Mucosa of stomach (tissue), 1 donor: ENCODE results near the gene LENG9.

Experiments
- H3K27me3 ChIP-seq: one replicate; pipeline ENCODE4 v1.7.0; 2013; ENCODE audit warnings: mild to moderate bottlenecking, low read length; ENCODE audit not compliant: control insufficient read depth, insufficient read depth
- H3K36me3 ChIP-seq: one replicate; pipeline ENCODE4 v1.7.0; 2013; ENCODE audit warnings: low read length; ENCODE audit not compliant: control insufficient read depth, insufficient read depth
- H3K4me1 ChIP-seq: one replicate; pipeline ENCODE4 v1.7.0; 2013; ENCODE audit warnings: mild to moderate bottlenecking, low read length; ENCODE audit not compliant: control insufficient read depth, insufficient read depth
- H3K4me3 ChIP-seq: one replicate; pipeline ENCODE4 v1.7.0; 2013; ENCODE audit warnings: low read length
- H3K9ac ChIP-seq: one replicate; pipeline ENCODE4 v1.7.0; 2013; ENCODE audit warnings: mild to moderate bottlenecking, low read length, moderate library complexity
- H3K9me3 ChIP-seq: one replicate; pipeline ENCODE4 v1.7.0; 2013; ENCODE audit warnings: mild to moderate bottlenecking, low read length, moderate library complexity; ENCODE audit not compliant: control insufficient read depth
- donor health status: Pancreatic carcinoma.

LENG9 gene

DNA sequence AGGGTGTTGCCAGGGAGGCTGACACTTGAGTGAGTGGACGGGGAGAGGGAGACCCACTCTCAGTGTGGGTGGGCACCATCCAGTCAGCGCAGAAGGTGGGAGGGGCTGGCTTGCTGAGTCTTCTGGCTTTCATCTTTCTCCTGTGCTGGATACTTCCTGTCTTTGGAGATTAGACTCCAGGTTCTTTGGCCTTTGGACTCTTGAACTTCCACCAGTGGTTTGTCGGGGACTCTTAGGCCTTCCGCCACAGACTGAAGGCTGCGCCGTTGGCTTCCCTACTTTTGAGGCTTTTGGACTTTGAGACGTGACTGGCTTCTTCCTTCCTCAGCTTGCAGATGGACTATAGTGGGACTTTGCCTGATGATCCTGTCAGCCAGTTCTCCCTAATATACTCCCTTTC, 18.8 kb downstream of the LENG9 start:
- H3K4me3 ChIP-seq: no peak overlapping the region
- peaks cover 21% of the 10 kb centered on the region for H3K4me1 ChIP-seq

DNA sequence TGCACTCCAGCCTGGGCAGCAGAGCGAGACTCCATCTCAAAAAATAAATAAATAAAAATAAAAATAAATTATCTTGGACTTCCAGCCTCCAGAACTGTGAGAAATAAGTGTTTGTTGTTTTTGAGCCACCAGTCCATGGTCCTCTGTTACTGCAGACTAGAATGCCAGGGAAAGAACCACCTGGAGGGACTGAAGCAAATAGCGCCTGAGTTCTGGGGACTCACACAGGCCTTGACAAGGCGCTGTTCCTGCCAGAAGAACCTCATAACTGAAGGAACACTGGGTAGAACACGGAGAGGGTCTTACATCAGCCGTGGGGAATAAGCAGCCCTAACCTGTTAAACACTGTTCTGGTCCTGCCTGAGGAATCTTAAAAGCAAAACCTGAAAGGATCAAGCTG, 22.9 kb downstream of the LENG9 start:
- no peak overlapping the region for H3K9ac ChIP-seq
- H3K9me3 ChIP-seq: no peaks in the 10 kb centered on the region
- peaks cover 8% of the 10 kb centered on the region for H3K36me3 ChIP-seq
- H3K4me3 ChIP-seq: no peak overlapping the region
- peaks cover 13% of the 10 kb centered on the region for H3K4me1 ChIP-seq
- no peaks in the 10 kb centered on the region for H3K27me3 ChIP-seq

More for the DNA sequence above, 18.8 kb downstream of the LENG9 start:
- H3K9me3 ChIP-seq: no peaks in the 10 kb centered on the region
- H3K36me3 ChIP-seq: peaks cover 8% of the 10 kb centered on the region
- no peaks in the 10 kb centered on the region for H3K27me3 ChIP-seq
- H3K9ac ChIP-seq: no peak overlapping the region

- H3K27me3 ChIP-seq: peaks cover 12% of the 10 kb centered on the region
- no peaks in the 10 kb centered on the region for H3K9me3 ChIP-seq
- H3K9ac ChIP-seq: no peak overlapping the region
- H3K4me3 ChIP-seq: no peak overlapping the region
- peaks cover 5% of the 10 kb centered on the region for H3K4me1 ChIP-seq
- peaks cover 8% of the 10 kb centered on the region for H3K36me3 ChIP-seq
Observed at GRCh38 chr19:54439174-54439851, 24.3 kb downstream of the LENG9 start.

DNA sequence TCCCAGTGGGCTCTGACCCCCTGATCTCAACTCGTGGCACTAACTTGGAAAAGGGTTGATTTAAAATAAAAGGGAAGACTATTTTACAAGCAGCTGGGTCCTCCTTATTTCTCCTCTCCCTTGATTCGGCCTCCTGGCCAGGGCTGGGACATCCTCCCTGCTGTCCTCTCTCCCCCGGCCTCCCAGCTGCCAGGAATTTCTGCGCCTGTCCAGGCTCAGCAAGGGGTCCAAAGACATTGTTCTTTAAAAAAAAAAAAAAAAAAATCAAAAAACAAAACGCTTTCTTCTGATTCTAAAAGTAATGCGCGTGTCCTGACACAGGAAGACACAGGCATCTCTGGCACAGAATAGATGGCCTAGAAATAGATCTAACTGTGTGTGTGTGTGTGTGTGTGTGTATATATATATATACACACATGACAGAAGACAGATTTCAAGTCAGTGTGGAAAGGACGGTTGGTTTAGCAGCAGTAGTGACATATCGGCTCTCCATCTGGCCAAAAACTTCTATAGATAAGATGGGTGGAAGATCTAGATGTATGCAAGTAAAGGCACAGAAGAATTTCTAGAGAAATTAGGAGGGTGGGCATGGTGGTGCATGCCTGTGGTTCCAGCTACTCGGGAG, 26.8 kb downstream of the LENG9 start:
- no peak overlapping the region for H3K9ac ChIP-seq
- peaks cover 7% of the 10 kb centered on the region for H3K4me1 ChIP-seq
- no peaks in the 10 kb centered on the region for H3K9me3 ChIP-seq
- peaks cover 8% of the 10 kb centered on the region for H3K36me3 ChIP-seq
- no peak overlapping the region for H3K4me3 ChIP-seq
- H3K27me3 ChIP-seq: peaks cover 27% of the 10 kb centered on the region

GRCh38 chr19:54436031-54436523, 27.5 kb downstream of the LENG9 start:
- H3K4me1 ChIP-seq: peaks cover 12% of the 10 kb centered on the region
- H3K4me3 ChIP-seq: no peak overlapping the region
- H3K9ac ChIP-seq: no peak overlapping the region
- H3K27me3 ChIP-seq: peaks cover 27% of the 10 kb centered on the region
- H3K9me3 ChIP-seq: no peaks in the 10 kb centered on the region
- peaks cover 8% of the 10 kb centered on the region for H3K36me3 ChIP-seq

DNA sequence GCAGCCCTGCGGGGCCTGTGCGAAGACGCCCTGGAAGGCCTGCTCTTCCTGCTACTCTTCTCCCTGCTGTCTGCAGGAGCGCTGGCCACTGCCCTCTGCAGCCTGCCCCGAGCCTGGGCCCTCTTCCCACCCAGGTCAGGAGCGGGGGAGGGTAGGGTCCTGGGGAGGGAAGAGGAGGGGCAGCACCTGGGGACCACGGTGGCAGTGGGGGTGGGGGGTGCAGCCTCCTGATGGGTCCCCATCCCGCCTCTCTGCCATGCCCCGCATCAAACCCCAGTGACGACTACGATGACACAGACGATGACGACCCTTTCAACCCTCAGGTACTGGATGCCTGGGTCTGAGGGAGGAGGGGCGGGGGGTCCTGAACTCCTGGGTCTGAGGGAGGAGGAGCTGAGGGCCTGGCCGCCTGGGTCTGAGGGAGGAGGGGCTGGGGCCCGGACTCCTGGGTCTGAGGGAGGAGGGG, 28.0 kb downstream of the LENG9 start:
- H3K9me3 ChIP-seq: no peaks in the 10 kb centered on the region
- H3K27me3 ChIP-seq: peaks cover 27% of the 10 kb centered on the region
- peaks cover 16% of the 10 kb centered on the region for H3K4me1 ChIP-seq
- no peak overlapping the region for H3K4me3 ChIP-seq
- H3K36me3 ChIP-seq: peaks cover 4% of the 10 kb centered on the region
- no peak overlapping the region for H3K9ac ChIP-seq

DNA sequence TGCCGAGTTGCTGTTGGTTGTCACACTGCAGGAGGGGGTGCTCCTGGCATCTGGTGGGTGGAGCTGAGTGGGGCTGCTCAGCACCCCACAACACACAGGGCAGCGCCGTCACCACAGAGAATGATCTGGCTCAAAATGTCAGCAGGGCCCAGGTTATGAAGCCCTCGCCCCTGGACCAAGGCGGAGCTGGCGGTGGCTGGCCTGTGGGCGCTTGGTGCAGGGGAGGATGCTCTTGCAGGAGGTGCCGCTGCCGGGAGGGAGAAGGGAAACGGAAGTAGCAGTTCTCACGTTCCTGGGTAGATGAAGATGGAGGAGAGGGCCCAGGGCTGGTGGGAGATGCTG, 28.7 kb downstream of the LENG9 start:
- H3K9me3 ChIP-seq: no peaks in the 10 kb centered on the region
- H3K36me3 ChIP-seq: no peaks in the 10 kb centered on the region
- H3K27me3 ChIP-seq: peaks cover 32% of the 10 kb centered on the region
- H3K4me3 ChIP-seq: no peak overlapping the region
- peaks cover 18% of the 10 kb centered on the region for H3K4me1 ChIP-seq
- H3K9ac ChIP-seq: no peak overlapping the region

DNA sequence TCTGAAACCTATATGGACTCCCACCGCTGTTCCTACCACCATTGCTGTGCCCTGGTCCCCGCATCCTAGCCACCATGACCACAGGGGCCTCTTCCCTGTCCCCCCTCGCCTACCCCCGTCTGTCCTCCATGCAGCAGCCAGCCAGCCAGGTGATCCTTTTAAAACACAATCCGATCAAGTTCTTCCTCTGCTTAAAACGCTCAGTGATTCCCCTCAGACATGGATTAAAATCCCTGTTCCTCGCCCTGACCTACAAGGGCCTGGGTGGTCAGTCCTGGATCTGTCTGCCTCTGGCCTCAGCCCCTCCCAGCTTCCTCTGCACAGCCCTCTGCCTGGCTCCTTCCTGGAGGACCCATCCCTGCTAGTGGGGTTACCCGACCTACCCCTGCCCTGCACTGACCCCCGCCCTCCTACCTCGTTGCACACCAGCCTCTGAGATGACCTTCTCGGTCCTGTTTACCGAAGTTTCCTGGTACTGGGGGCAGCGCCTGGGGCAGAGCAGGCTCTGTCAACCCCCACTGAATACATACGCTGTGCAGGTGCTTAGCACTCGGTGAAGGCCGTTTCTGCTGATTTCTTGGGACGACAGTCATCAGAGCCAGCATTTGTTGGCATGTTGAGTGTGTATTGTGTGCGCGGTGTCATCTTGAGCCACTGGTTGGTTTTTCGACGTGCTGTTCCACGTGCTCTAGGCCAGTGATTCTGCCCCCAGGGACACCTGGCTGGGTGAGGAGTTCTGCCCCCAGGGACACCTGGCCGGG, 29.3 kb downstream of the LENG9 start:
- Histone ChIP-seq H3K9me3 (no peaks in the 10 kb centered on the region), H3K4me1 (peaks cover 18% of the 10 kb centered on the region), H3K36me3 (no peaks in the 10 kb centered on the region), H3K9ac (no peak overlapping the region), H3K27me3 (peaks cover 38% of the 10 kb centered on the region), H3K4me3 (no peak overlapping the region)

GRCh38 chr19:54433697-54434096, 29.9 kb downstream of the LENG9 start:
- no peak overlapping the region for H3K9ac ChIP-seq
- no peak overlapping the region for H3K4me3 ChIP-seq
- no peaks in the 10 kb centered on the region for H3K36me3 ChIP-seq
- H3K27me3 ChIP-seq: peaks cover 43% of the 10 kb centered on the region
- H3K4me1 ChIP-seq: peaks cover 18% of the 10 kb centered on the region
- no peaks in the 10 kb centered on the region for H3K9me3 ChIP-seq

GRCh38 chr19:54432144-54432738, 31.3 kb downstream of the LENG9 start:
- H3K9ac ChIP-seq: no peak overlapping the region
- H3K4me1 ChIP-seq: peaks cover 18% of the 10 kb centered on the region
- H3K36me3 ChIP-seq: no peaks in the 10 kb centered on the region
- H3K9me3 ChIP-seq: no peaks in the 10 kb centered on the region
- H3K27me3 ChIP-seq: peaks cover 48% of the 10 kb centered on the region
- H3K4me3 ChIP-seq: no peak overlapping the region

- Histone ChIP-seq H3K4me1 (peaks cover 18% of the 10 kb centered on the region), H3K4me3 (no peak overlapping the region), H3K36me3 (no peaks in the 10 kb centered on the region), H3K27me3 (peaks cover 49% of the 10 kb centered on the region), H3K9ac (no peak overlapping the region), H3K9me3 (no peaks in the 10 kb centered on the region)
Observed at GRCh38 chr19:54431255-54431838, 32.2 kb downstream of the LENG9 start.
